ENCODE measurements around the gene ZBTB7C.

GRCh38 chr18:47981320-47981719 lies 427.9 kb downstream of the ZBTB7C start:
- TF ChIP-seq CTCF (IDR thresholded peaks at IDR 0.05; ENCODE audit: control extremely low read depth in 1 of 3, insufficient read depth in 1 of 3, low read depth in 1 of 3, low read length in 3 of 3) (no peak), CREB1 (IDR thresholded peaks at IDR 0.05) (no peak), MAFK (IDR thresholded peaks at IDR 0.05; ENCODE audit: low read depth, low read length) (no peak), CEBPB (IDR thresholded peaks at IDR 0.05; ENCODE audit: low read depth, low read length) (no peak), POLR2A (IDR thresholded peaks at IDR 0.05; ENCODE audit: control extremely low read depth in 1 of 2, low read depth in 2 of 2, low read length in 2 of 2) (no peak), MAX (IDR thresholded peaks at IDR 0.05) (no peak), EP300 (IDR thresholded peaks at IDR 0.05; ENCODE audit: borderline replicate concordance in 1 of 2, low read depth in 2 of 2, low read length in 2 of 2) (no peak), JUN (IDR thresholded peaks at IDR 0.05; ENCODE audit: low read depth, low read length) (no peak)
